ENCODE measurements around the gene MNX1. TPM values are rescaled to one million over a fixed set of nuclear protein-coding genes. Genes with fewer than 3 reads are reported as not detected.

MNX1 gene
- total RNA-seq, 2 experiments from 2014 or later, result 4.4 to 4.7 TPM

DNA sequence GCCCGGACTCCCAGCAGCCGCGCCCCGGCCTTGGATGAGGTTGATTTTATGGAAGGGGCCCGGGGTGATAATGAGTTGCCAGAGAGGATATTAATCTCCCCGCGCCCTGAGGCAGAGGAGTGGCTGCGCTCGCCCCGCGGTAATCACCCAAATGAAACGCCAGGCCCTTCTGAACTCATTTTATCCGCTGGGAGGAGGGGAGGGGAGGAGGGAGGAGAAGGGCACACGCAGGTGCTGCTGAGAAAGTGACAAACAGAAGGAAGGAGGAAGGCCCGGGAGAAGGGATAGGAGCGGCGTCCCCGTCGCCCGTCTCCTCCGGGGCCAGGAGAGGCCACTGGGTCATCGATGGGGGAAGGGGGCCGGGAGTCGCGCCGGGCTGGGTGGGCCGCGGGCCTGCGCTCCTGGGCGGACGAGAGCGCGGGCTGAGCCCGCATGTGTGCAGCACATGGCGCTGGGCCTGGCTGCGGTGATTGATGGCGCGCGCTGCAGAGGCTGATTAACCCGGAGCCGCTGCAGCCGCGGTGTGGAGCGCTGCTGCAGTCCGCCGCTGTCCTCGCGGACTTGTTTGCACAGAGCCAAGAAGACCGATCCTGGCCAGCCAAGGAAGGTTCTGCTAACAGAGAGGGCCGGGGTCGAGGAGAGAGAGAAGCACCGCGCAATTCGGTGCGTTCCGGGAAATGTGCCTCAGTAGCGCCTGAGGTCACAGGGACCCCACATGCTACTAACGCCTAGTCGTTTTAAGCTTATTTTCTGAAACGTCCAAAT is 6.5 kb downstream of the MNX1 start:
- H3K9me3 ChIP-seq (ENCODE audit: low read length), result no peaks in the 10 kb centered on the region
- no peak overlapping the region for H3K4me2 ChIP-seq (ENCODE audit: low read length)
- no peaks in the 10 kb centered on the region for H3K9me2 ChIP-seq (ENCODE audit: insufficient read depth, low read length)
- H3K4me1 ChIP-seq (ENCODE audit: insufficient read depth, low read length, poor library complexity, severe bottlenecking), result no peaks in the 10 kb centered on the region
- no peaks in the 10 kb centered on the region; the same call in 1 of the 2 replicates for H4K20me1 ChIP-seq (ENCODE audit: insufficient read depth, low read length)
- H3K27ac ChIP-seq (ENCODE audit: low read depth, low read length, poor library complexity, severe bottlenecking), result no peak overlapping the region
- BruUV-seq (replicated peaks), result no TSS peak
- H3K79me2 ChIP-seq (ENCODE audit: insufficient read depth, low read depth, low read length), result no peaks in the 10 kb centered on the region
- ChIA-PET CTCF (ENCODE audit: unreplicated experiment) (no interaction called here), POLR2A (interaction anchor here (0.9 kb wide), 1 partner anchor 10 kb away, joined by 3 read pairs; no protein-coding TSS in a partner anchor)
- no peak overlapping the region for H2AFZ ChIP-seq (ENCODE audit: low read length)
- H3K4me3 ChIP-seq (ENCODE audit: low read depth, low read length, poor library complexity, severe bottlenecking), result no peak overlapping the region
- TF ChIP-seq, protein P1, sequence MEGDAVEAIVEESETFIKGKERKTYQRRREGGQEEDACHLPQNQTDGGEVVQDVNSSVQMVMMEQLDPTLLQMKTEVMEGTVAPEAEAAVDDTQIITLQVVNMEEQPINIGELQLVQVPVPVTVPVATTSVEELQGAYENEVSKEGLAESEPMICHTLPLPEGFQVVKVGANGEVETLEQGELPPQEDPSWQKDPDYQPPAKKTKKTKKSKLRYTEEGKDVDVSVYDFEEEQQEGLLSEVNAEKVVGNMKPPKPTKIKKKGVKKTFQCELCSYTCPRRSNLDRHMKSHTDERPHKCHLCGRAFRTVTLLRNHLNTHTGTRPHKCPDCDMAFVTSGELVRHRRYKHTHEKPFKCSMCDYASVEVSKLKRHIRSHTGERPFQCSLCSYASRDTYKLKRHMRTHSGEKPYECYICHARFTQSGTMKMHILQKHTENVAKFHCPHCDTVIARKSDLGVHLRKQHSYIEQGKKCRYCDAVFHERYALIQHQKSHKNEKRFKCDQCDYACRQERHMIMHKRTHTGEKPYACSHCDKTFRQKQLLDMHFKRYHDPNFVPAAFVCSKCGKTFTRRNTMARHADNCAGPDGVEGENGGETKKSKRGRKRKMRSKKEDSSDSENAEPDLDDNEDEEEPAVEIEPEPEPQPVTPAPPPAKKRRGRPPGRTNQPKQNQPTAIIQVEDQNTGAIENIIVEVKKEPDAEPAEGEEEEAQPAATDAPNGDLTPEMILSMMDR (conservative IDR thresholded peaks at IDR 0.05; ENCODE audit: low read length), result no peak
- no peak for TF ChIP-seq EZH2phosphoT487 (IDR thresholded peaks at IDR 0.05; ENCODE audit: borderline replicate concordance, low read depth, low read length)
- intact Hi-C loops (cut with micrococcal nuclease; ENCODE audit: unreplicated experiment), result no loop called here
- H3K36me3 ChIP-seq (ENCODE audit: insufficient read depth, low read length), result no peaks in the 10 kb centered on the region
- DNase-seq (ENCODE audit: low spot score), result no peak

DNA sequence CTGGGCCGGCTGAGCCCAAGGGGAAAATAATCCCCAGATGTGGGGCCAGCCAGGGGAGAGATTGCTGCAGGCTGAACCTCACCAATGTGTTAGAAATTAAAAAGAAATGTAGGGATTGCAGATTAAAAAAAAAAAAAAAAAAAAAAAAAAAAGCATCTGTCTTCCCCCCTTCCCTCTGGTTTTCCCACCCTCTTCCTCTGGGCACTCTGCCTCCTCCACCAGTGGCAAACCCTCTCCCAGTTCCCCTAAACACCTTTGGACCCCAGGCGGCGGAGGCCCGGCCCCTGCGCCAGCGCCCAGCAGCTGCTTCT is 7.1 kb downstream of the MNX1 start:
- Histone ChIP-seq H3K27ac (ENCODE audit: low read depth, low read length, poor library complexity, severe bottlenecking) (no peak overlapping the region), H3K36me3 (ENCODE audit: insufficient read depth, low read length) (no peaks in the 10 kb centered on the region), H4K20me1 (ENCODE audit: insufficient read depth, low read length) (no peaks in the 10 kb centered on the region), H3K9me2 (ENCODE audit: insufficient read depth, low read length) (no peaks in the 10 kb centered on the region), H3K4me1 (ENCODE audit: insufficient read depth, low read length, poor library complexity, severe bottlenecking) (no peaks in the 10 kb centered on the region), H3K4me3 (ENCODE audit: low read depth, low read length, poor library complexity, severe bottlenecking) (no peak overlapping the region), H3K79me2 (ENCODE audit: insufficient read depth, low read depth, low read length) (no peaks in the 10 kb centered on the region), H3K9me3 (ENCODE audit: low read length) (no peaks in the 10 kb centered on the region), H2AFZ (ENCODE audit: low read length) (no peak overlapping the region), H3K4me2 (ENCODE audit: low read length) (no peak overlapping the region)
- intact Hi-C loops (cut with micrococcal nuclease; ENCODE audit: unreplicated experiment), result no loop called here
- TF ChIP-seq, protein P1 (conservative IDR thresholded peaks at IDR 0.05; ENCODE audit: low read length), result no peak
- TF ChIP-seq EZH2phosphoT487 (IDR thresholded peaks at IDR 0.05; ENCODE audit: borderline replicate concordance, low read depth, low read length), result no peak
- BruUV-seq (replicated peaks), result no TSS peak
- no peak for DNase-seq (ENCODE audit: low spot score)
- ChIA-PET CTCF (ENCODE audit: unreplicated experiment) (no interaction called here), POLR2A (interaction anchor here (0.7 kb wide), 1 partner anchor 336 kb away, joined by 3 read pairs; no protein-coding TSS in a partner anchor)

DNA sequence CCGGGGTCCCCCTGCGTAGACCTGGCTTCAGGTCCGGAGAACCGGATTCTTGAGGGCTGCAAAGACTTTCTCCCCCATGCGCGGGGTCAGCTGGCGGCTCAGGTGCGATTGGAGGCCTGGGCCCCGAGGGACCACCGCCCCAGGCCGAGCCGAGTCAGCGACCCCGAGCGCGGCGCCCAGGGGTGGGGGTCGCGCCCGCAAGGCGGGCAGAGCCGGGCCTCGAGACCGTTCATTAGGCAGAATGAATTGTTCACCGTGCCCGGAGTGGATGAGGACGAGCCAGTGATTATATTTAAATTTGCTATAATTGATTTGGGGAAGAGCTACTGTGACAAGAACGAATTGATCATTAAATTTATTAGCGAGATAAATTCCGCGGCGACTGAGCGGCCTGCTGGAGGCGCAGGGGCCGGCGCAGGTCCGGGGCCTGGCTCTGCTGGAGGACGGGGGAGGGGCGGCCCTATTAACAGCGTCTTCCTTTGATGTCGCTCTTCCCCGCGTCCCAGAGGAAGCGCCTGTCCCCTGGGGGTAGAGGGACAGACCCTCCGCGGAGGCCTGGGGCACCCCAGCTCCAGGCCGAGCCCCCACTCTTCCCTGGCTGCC is 7.5 kb downstream of the MNX1 start:
- no peaks in the 10 kb centered on the region for H3K4me1 ChIP-seq (ENCODE audit: insufficient read depth, low read length, poor library complexity, severe bottlenecking)
- POLR2A ChIA-PET, result interaction anchor here (0.7 kb wide), 1 partner anchor 337 kb away, joined by 3 read pairs; no protein-coding TSS in a partner anchor
- TF ChIP-seq, protein P1 (conservative IDR thresholded peaks at IDR 0.05; ENCODE audit: low read length), result no peak
- TF ChIP-seq EZH2phosphoT487 (IDR thresholded peaks at IDR 0.05; ENCODE audit: borderline replicate concordance, low read depth, low read length), result no peak
- no peaks in the 10 kb centered on the region for H3K9me2 ChIP-seq (ENCODE audit: insufficient read depth, low read length)
- H3K9me3 ChIP-seq (ENCODE audit: low read length), result no peaks in the 10 kb centered on the region
- DNase-seq (ENCODE audit: low spot score), result no peak
- no peak overlapping the region for H3K4me2 ChIP-seq (ENCODE audit: low read length)
- intact Hi-C loops (cut with micrococcal nuclease; ENCODE audit: unreplicated experiment), result no loop called here
- no peaks in the 10 kb centered on the region for H4K20me1 ChIP-seq (ENCODE audit: insufficient read depth, low read length)
- H3K36me3 ChIP-seq (ENCODE audit: insufficient read depth, low read length), result no peaks in the 10 kb centered on the region
- H3K79me2 ChIP-seq (ENCODE audit: insufficient read depth, low read depth, low read length), result no peaks in the 10 kb centered on the region
- H3K27ac ChIP-seq (ENCODE audit: low read depth, low read length, poor library complexity, severe bottlenecking), result no peak overlapping the region
- BruUV-seq (replicated peaks), result no TSS peak
- H2AFZ ChIP-seq (ENCODE audit: low read length), result no peak overlapping the region
- CTCF ChIA-PET (ENCODE audit: unreplicated experiment), result no interaction called here
- no peak overlapping the region for H3K4me3 ChIP-seq (ENCODE audit: low read depth, low read length, poor library complexity, severe bottlenecking)

Measured in OCI-LY7 (cell line).